ENCODE data around the gene CLCA1.
"Not testable (repeated sequence)": the region's sequence is repeated elsewhere in the genome, so short reads cannot be mapped to it uniquely, and the experiment has no call there.

DNA sequence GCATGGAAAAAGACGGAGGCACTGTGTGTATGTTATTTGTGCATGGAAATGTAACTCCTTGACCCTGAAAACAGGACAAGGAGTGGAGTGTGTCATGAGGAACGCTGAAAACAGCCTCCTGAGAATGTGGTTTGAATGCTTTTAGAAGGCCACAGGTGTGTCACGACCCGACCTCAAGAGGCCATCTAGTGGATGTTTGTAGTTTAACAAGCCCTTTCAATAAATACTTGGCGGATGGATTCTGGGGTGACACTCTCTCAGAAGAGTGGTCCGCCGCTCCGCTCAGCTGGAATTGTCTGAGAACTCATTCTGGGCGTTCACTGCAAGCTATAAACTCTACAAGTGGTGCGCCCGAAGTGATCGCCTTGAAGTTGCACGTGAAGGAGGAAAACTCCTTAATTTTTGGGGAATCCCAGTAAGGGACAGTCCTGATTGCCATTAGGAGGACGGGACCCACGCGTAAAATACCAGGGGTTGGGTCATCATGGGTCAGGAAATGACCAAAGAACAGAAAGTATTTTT lies 33.5 kb downstream of the CLCA1 start:
- not testable (repeated sequence) for TF ChIP-seq POLR2A (IDR thresholded peaks at IDR 0.05)
- TF ChIP-seq, protein P1, sequence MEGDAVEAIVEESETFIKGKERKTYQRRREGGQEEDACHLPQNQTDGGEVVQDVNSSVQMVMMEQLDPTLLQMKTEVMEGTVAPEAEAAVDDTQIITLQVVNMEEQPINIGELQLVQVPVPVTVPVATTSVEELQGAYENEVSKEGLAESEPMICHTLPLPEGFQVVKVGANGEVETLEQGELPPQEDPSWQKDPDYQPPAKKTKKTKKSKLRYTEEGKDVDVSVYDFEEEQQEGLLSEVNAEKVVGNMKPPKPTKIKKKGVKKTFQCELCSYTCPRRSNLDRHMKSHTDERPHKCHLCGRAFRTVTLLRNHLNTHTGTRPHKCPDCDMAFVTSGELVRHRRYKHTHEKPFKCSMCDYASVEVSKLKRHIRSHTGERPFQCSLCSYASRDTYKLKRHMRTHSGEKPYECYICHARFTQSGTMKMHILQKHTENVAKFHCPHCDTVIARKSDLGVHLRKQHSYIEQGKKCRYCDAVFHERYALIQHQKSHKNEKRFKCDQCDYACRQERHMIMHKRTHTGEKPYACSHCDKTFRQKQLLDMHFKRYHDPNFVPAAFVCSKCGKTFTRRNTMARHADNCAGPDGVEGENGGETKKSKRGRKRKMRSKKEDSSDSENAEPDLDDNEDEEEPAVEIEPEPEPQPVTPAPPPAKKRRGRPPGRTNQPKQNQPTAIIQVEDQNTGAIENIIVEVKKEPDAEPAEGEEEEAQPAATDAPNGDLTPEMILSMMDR (IDR thresholded peaks at IDR 0.05): peak in 2 of 3 donors; percentile 32 to 68
